K562 (cell line): ENCODE measurements around the gene LIN28B. TPM values are rescaled to one million over a fixed set of nuclear protein-coding genes. Genes with fewer than 3 reads are reported as not detected.
A peak's percentile ranks its signal among the peaks of the same experiment; 100 is the strongest.

Experiments
- ATAC-seq: fragments of 200-7000 bp; cut with Tn5 transposase; 3 replicates; pipeline ENCODE4 v1.9.1; 2020; ENCODE audit warnings: moderate library complexity
- BruUV-seq: library from RNA; stranded (reverse); fragments of 400-500 nt; replicated peaks from 2 replicates; lab custom pipeline; 2021; lab: Mats Ljungman, UMichigan
- CTCF ChIA-PET: fragments of 300-600 bp; formaldehyde crosslinking; extraction: SDS; loops from one replicate; lab custom pipeline; 2021; ENCODE audit warnings: low intra/inter-chr PET ratio; lab: Yijun Ruan, JAX
- POLR2A ChIA-PET: fragments of 300-600, 350-650 bp; sonication (Branson Sonifier 250); formaldehyde crosslinking; extraction: SDS; loops from one replicate; lab custom pipeline; 2021; ENCODE audit warnings: antibody characterized with exemption, inconsistent platforms; lab: Yijun Ruan, JAX
- DNase-seq, 4 experiments: peaks; one replicate each; pipeline versions ENCODE4 v3.0.0 to v3.0.0-alpha.2; 2011 to 2018; ENCODE audit warnings: low spot score in 3 of 4, mixed read lengths in 3 of 4; ENCODE audit errors: extremely low read depth in 1 of 4
- FAIRE-seq: peaks from 2 replicates; lab custom pipeline; 2011; peaks lifted over from hg19 to GRCh38; lab: Jason Lieb, UNC
- H2AFZ ChIP-seq: 2 replicates; pipeline ENCODE4 v1.6.0; 2011; ENCODE audit warnings: low read depth, low read length, control low read depth, inconsistent platforms
- H3K27ac ChIP-seq: fragments of 200-600 bp; 3 replicates; pipeline ENCODE4 v1.8.0; 2011; ENCODE audit warnings: low read depth, mild to moderate bottlenecking, control low read depth, inconsistent platforms, low read length, moderate library complexity, mixed read lengths; ENCODE audit errors: extremely low read depth
- H3K27me3 ChIP-seq, 2 experiments: fragments of 300-600 bp in 1 of 2; 2 replicates in 1 of 2; 3 replicates in 1 of 2; pipeline versions ENCODE4 v1.6.0 to v1.8.0; 2011; ENCODE audit warnings: inconsistent platforms in 2 of 2, low read length in 2 of 2, mild to moderate bottlenecking in 1 of 2, mixed read lengths in 1 of 2, moderate library complexity in 1 of 2; ENCODE audit not compliant: control insufficient read depth in 2 of 2, insufficient read depth in 2 of 2
- H3K36me3 ChIP-seq: fragments of 300-600 bp; 3 replicates; pipeline ENCODE4 v1.8.0; 2011; ENCODE audit warnings: mild to moderate bottlenecking, low read length, inconsistent platforms; ENCODE audit not compliant: control insufficient read depth, insufficient read depth
- H3K4me1 ChIP-seq, 2 experiments: fragments of 200-600 bp in 1 of 2; replicated peaks in 1 of 2; 2 replicates in 1 of 2; 3 replicates in 1 of 2; pipeline versions ENCODE4 v1.5.1 to v1.8.0; 2011; ENCODE audit warnings: inconsistent platforms in 2 of 2, low read length in 2 of 2, mild to moderate bottlenecking in 1 of 2, mixed read lengths in 1 of 2, moderate library complexity in 1 of 2; ENCODE audit not compliant: control insufficient read depth in 2 of 2, insufficient read depth in 2 of 2
- H3K4me2 ChIP-seq: 2 replicates; pipeline ENCODE4 v1.6.1; 2011; ENCODE audit warnings: low read length, control low read depth, inconsistent platforms, mixed read lengths; ENCODE audit not compliant: insufficient read depth
- H3K4me3 ChIP-seq: fragments of 200-600 bp; sonication (generic), shearing (Covaris generic); 2 replicates; pipeline ENCODE4 v1.5.1; 2016; ENCODE audit warnings: control low read depth, inconsistent platforms
- H3K79me2 ChIP-seq: fragments of 200-600 bp; 3 replicates; pipeline ENCODE4 v1.8.0; 2011; ENCODE audit warnings: low read length, inconsistent platforms; ENCODE audit not compliant: control insufficient read depth, insufficient read depth
- H3K9ac ChIP-seq, 2 experiments: 2 replicates each; pipeline versions ENCODE4 v1.6.0 to v1.6.1; 2011; ENCODE audit warnings: low read depth in 2 of 2, low read length in 2 of 2, control low read depth in 1 of 2, inconsistent platforms in 1 of 2, mild to moderate bottlenecking in 1 of 2, mixed read lengths in 1 of 2; ENCODE audit not compliant: insufficient read depth in 1 of 2
- H3K9me1 ChIP-seq: one replicate; pipeline ENCODE4 v1.6.0; 2011; ENCODE audit warnings: inconsistent platforms, mild to moderate bottlenecking, low read length, moderate library complexity; ENCODE audit not compliant: control insufficient read depth, insufficient read depth
- H3K9me3 ChIP-seq: replicated peaks from 2 replicates; pipeline ENCODE4 v1.5.1; 2011; ENCODE audit warnings: low read depth, low read length, inconsistent platforms; ENCODE audit not compliant: control insufficient read depth, insufficient read depth
- H4K20me1 ChIP-seq: replicated peaks from 2 replicates; pipeline ENCODE4 v1.6.1; 2011; ENCODE audit warnings: low read length, inconsistent platforms, mixed read lengths; ENCODE audit not compliant: control insufficient read depth, insufficient read depth
- BDP1 ChIP-seq: IDR thresholded peaks from 3 replicates; pipeline ENCODE4 v1.6.1; 2011; ENCODE audit not compliant: insufficient read length, insufficient read depth
- CBX2 ChIP-seq: fragments of 200-600 bp; sonication (generic); IDR thresholded peaks from one replicate; pipeline ENCODE4 v1.6.1; 2012; ENCODE audit warnings: mild to moderate bottlenecking, low read length, inconsistent platforms; ENCODE audit not compliant: insufficient read depth, poor library complexity, severe bottlenecking
- ELF4 ChIP-seq: fragments of 450-650 bp; formaldehyde crosslinking; IDR thresholded peaks from 2 replicates; pipeline ENCODE4 v1.4.0; 2022; ENCODE audit warnings: missing genetic modification characterization
- HDAC6 ChIP-seq: IDR thresholded peaks from 2 replicates; pipeline ENCODE4 v1.6.1; 2012; ENCODE audit warnings: low read depth, mild to moderate bottlenecking, control low read depth, inconsistent platforms, low read length, moderate library complexity
- HNRNPUL1 ChIP-seq: fragments of 200-400 bp; formaldehyde crosslinking; IDR thresholded peaks from 2 replicates; pipeline ENCODE4 v1.6.1; 2017; ENCODE audit warnings: low read length
- PHF20 ChIP-seq: fragments of 450-650 bp; IDR thresholded peaks from 2 replicates; pipeline ENCODE4 v1.6.1; 2018; ENCODE audit not compliant: partially characterized antibody
- POU5F1 ChIP-seq: fragments of 150-350 bp; IDR thresholded peaks from 2 replicates; pipeline ENCODE4 v1.6.1; 2014; ENCODE audit warnings: borderline replicate concordance, low read length, low read depth, mild to moderate bottlenecking; ENCODE audit not compliant: partially characterized antibody
- PTRF ChIP-seq: fragments of 450-650 bp; IDR thresholded peaks from 2 replicates; pipeline ENCODE4 v1.6.1; 2016; ENCODE audit warnings: mild to moderate bottlenecking, missing genetic modification characterization, missing compliant biosample characterization
- SMARCA4 ChIP-seq: fragments of 450-650 bp; IDR thresholded peaks from 2 replicates; pipeline ENCODE4 v1.6.1; 2016
- SRF ChIP-seq, 2 experiments: fragments of 250-450, 450-650 bp in 1 of 2; sonication (Bioruptor Pico) in 1 of 2; sonication (generic) in 1 of 2; formaldehyde crosslinking; IDR thresholded peaks; 2 replicates each; pipeline versions ENCODE4 v1.5.0 to v1.5.1; 2020 to 2022; ENCODE audit warnings: mild to moderate bottlenecking in 1 of 2, missing genetic modification reagents in 1 of 2
- STAT5A ChIP-seq: IDR thresholded peaks from 2 replicates; pipeline ENCODE4 v1.6.1; 2012; ENCODE audit warnings: low read length, inconsistent platforms, borderline replicate concordance
- ZNF639 ChIP-seq, 2 experiments: fragments of 200-800 bp in 1 of 2; sonication (Bioruptor generic) in 1 of 2; sonication (generic) in 1 of 2; formaldehyde crosslinking in 1 of 2; IDR thresholded peaks in 1 of 2; conservative IDR thresholded peaks in 1 of 2; 2 replicates each; pipeline versions ENCODE4 v1.5.0 to v1.6.1; 2016 to 2020; ENCODE audit warnings: missing compliant biosample characterization in 1 of 2, missing genetic modification characterization in 1 of 2, missing genetic modification reagents in 1 of 2
- ZNF695 ChIP-seq: fragments of 450-650 bp; formaldehyde crosslinking; IDR thresholded peaks from 2 replicates; pipeline ENCODE4 v1.4.0; 2020; ENCODE audit warnings: mild to moderate bottlenecking, moderate library complexity
- ZZZ3 ChIP-seq: fragments of 450-650 bp; IDR thresholded peaks from 2 replicates; pipeline ENCODE4 v1.6.1; 2016; ENCODE audit warnings: antibody characterized with exemption, mild to moderate bottlenecking, moderate library complexity
- WGBS: fragments of 100-300 bp; shearing (Covaris generic); methylation state at CpG from one replicate; pipeline ENCODE4 v1.1.6; 2016; ENCODE audit warnings: low coverage, mixed read lengths; ENCODE audit not compliant: insufficient coverage; ENCODE audit errors: missing lambda C conversion rate; 5-methylcytosine and 5-hydroxymethylcytosine counted together
- in situ Hi-C: fragments of 300-500 bp; cut with MboI; formaldehyde crosslinking; loops from 4 replicates; pipeline ENCODE4 v1.15.0; 2018; ENCODE audit warnings: inconsistent platforms, mixed read lengths
- intact Hi-C: fragments of 100-400 bp; cut with micrococcal nuclease; formaldehyde crosslinking; loops from 2 replicates; pipeline ENCODE4 v1.14.2; 2022
- polyA plus RNA-seq, 8 experiments: library from polyadenylated mRNA; depleted of rRNA in 4 of 8; stranded (reverse) in 5 of 8; unstranded in 3 of 8; fragments of >200 nt; fragmentation: Nextera tagmentation in 2 of 8; fragmentation: Illumina TruSeq in 1 of 8; extraction: Ambion mirVana in 2 of 8; extraction: Trizol in 1 of 8; gene quantifications; 2 replicates each; pipeline versions ENCODE4 v1.2.1 to v1.2.3, GENCODE V29; 2011 to 2014; ENCODE audit warnings: inconsistent platforms in 1 of 8, missing spikeins in 1 of 8
- total RNA-seq, 7 experiments: library from RNA; depleted of rRNA in 6 of 7; stranded (reverse); fragments of >200 nt in 6 of 7; fragmentation: Illumina TruSeq in 2 of 7; extraction: Trizol in 2 of 7; gene quantifications; 2 replicates each; pipeline versions ENCODE4 v1.2.1 to v1.2.3, GENCODE V29; 2011 to 2021; ENCODE audit warnings: low replicate concordance in 1 of 7
- TF ChIP-seq, protein P1 (sequence below): sonication (generic); formaldehyde crosslinking; IDR thresholded peaks from 2 replicates; pipeline ENCODE4 v1.8.0; 2022; ENCODE audit warnings: mild to moderate bottlenecking, missing genetic modification reagents

Gene LIN28B
- total and polyA plus RNA-seq, 9 of the 15 experiments (the other 6 are each of a cell fraction or from before 2014, with no cell fraction given): 20.9 to 77.3 (median 42.1) TPM

GRCh38 chr6:105045526-105045925 lies 88.6 kb downstream of the LIN28B start:
- no peaks in the 10 kb centered on the region for H3K9me1 ChIP-seq
- ChIA-PET POLR2A (no interaction called here), CTCF (no interaction called here)
- no peaks in the 10 kb centered on the region for H3K27me3 ChIP-seq
- H4K20me1 ChIP-seq: no peaks in the 10 kb centered on the region
- H3K4me2 ChIP-seq: no peak overlapping the region
- intact Hi-C loops: no loop called here
- peaks cover 8% of the 10 kb centered on the region; the same call in 2 of the 3 replicates for H3K79me2 ChIP-seq
- H3K4me3 ChIP-seq: no peak overlapping the region
- in situ Hi-C loops: no loop called here
- H3K4me1 ChIP-seq: no peaks in the 10 kb centered on the region
- no TSS peak for BruUV-seq
- no peak overlapping the region for H3K27ac ChIP-seq
- no peak for TF ChIP-seq ELF4 (CRISPR knock-in tag)
- TF ChIP-seq, all 486 proteins: peak for 0
- WGBS: 100% methylated on average over 1 of the region's 1 CpG
- no peaks in the 10 kb centered on the region for H3K9me3 ChIP-seq
- H3K9ac ChIP-seq: no peak overlapping the region
- DNase-seq: no peak
- peaks cover 3% of the 10 kb centered on the region; the same call in 2 of the 3 replicates for H3K36me3 ChIP-seq
- no peak for FAIRE-seq
- H2AFZ ChIP-seq: no peak overlapping the region
- no peak for ATAC-seq

DNA sequence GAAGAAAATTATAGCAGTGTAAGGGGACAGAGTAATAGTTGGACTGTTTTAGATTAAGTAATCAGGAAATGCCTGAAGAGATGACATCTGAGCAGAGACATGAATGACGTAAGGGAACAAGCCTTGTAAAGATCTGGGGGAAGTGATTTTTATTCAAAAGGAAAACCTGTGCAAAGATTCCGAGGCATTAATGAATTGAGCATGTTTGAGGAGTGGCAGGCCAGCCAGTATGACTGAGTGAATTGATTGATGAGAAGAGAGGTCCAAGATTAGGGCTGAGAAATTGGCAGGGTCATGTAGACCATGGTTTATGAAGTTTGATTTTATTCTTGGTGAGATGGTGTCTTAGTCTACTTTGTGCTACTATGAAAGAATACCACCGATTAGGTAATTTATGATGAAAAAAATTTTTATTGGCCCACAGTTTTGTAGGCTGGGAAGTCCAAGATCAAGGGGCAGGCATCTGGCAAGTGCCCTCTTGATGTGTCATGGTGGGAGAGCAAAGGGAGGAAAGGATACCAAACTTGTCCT lies 95.1 kb downstream of the LIN28B start:
- POLR2A ChIA-PET: no interaction called here
- Histone ChIP-seq H3K79me2 (peaks cover 37% of the 10 kb centered on the region), H3K9me3 (no peaks in the 10 kb centered on the region), H3K4me2 (no peak overlapping the region), H3K4me1 (peaks cover 0 to 5% of the 10 kb centered on the region in 2 experiments; a peak in 2 of 5 replicates), H3K36me3 (no peaks in the 10 kb centered on the region), H3K9ac (no peak overlapping the region), H3K9me1 (no peaks in the 10 kb centered on the region), H3K4me3 (no peak overlapping the region), H3K27ac (no peak overlapping the region), H4K20me1 (no peaks in the 10 kb centered on the region), H2AFZ (no peak overlapping the region), H3K27me3 (no peaks in the 10 kb centered on the region)
- ATAC-seq: no peak; the same call in 2 of the 3 replicates
- FAIRE-seq: no peak
- TSS peak; percentile 19 for BruUV-seq
- no peak for DNase-seq
- 59% methylated on average over 3 of the region's 3 CpGs for WGBS
- CTCF ChIA-PET: no interaction called here
- in situ Hi-C loops (no loop called here), intact Hi-C loops (no loop called here)
- TF ChIP-seq, protein P1, sequence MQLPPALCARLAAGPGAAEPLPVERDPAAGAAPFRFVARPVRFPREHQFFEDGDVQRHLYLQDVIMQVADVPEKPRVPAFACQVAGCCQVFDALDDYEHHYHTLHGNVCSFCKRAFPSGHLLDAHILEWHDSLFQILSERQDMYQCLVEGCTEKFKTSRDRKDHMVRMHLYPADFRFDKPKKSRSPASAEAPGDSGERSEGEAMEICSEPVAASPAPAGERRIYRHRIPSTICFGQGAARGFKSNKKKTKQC: no peak
- TF ChIP-seq POU5F1: no peak
- no peak for TF ChIP-seq ZZZ3
- TF ChIP-seq SMARCA4: no peak
- TF ChIP-seq ZNF639 (CRISPR knock-in tag; conservative IDR thresholded peaks at IDR 0.05 in 1 of 2, IDR thresholded peaks at IDR 0.05 in 1 of 2): no peak
- TF ChIP-seq ZNF695 (CRISPR knock-in tag): no peak
- no peak for TF ChIP-seq PHF20
- TF ChIP-seq SRF (CRISPR knock-in tag; IDR thresholded peaks at IDR 0.05): no peak
- TF ChIP-seq HNRNPUL1: no peak
- no peak for TF ChIP-seq STAT5A
- no peak for TF ChIP-seq CBX2
- no peak for TF ChIP-seq PTRF
- no peak for TF ChIP-seq HDAC6
- TF ChIP-seq BDP1: no peak
